Gastrocnemius medialis (tissue), 4 donors: ENCODE data around the gene PDIA6. TPM values are rescaled to one million over a fixed set of nuclear protein-coding genes. Genes with fewer than 3 reads are reported as not detected.

Experiments
- ATAC-seq, 2 donors: fragments of 150-250 bp; one replicate each; pipeline ENCODE4 v1.9.1; 2016
- DNase-seq, 2 donors: peaks; one replicate each; pipeline ENCODE4 v3.0.0-alpha.2; 2019
- H3K27ac ChIP-seq, 4 donors: fragments of 200-600 bp; sonication (generic); 1 replicate in 1 of 4; 2 replicates in 3 of 4; pipeline ENCODE4 v1.5.1; 2016 to 2018; ENCODE audit warnings: mild to moderate bottlenecking in 2 of 4, moderate library complexity in 1 of 4
- H3K27me3 ChIP-seq, 3 donors: fragments of 200-600 bp; sonication (generic) in 2 of 3; 1 replicate in 1 of 3; 2 replicates in 2 of 3; pipeline versions ENCODE4 v1.5.1 to v1.6.0; 2016 to 2019; ENCODE audit warnings: mild to moderate bottlenecking in 1 of 3, moderate library complexity in 1 of 3
- H3K36me3 ChIP-seq, 2 donors: fragments of 200-600 bp; sonication (generic) in 1 of 2; one replicate each; pipeline ENCODE4 v1.5.1; 2017 to 2018
- H3K4me1 ChIP-seq, 2 donors: fragments of 200-600 bp; sonication (generic) in 1 of 2; one replicate each; pipeline ENCODE4 v1.5.1; 2016 to 2017; ENCODE audit warnings: mild to moderate bottlenecking in 2 of 2
- H3K4me3 ChIP-seq, 4 donors: fragments of 200-600 bp; sonication (generic) in 3 of 4; 1 replicate in 1 of 4; 2 replicates in 3 of 4; pipeline ENCODE4 v1.5.1; 2016 to 2019; ENCODE audit warnings: mild to moderate bottlenecking in 2 of 4
- H3K9me3 ChIP-seq, 3 donors: fragments of 200-600 bp; sonication (generic) in 2 of 3; 1 replicate in 1 of 3; 2 replicates in 2 of 3; pipeline ENCODE4 v1.5.1; 2016 to 2019
- CTCF ChIP-seq, 5 experiments: fragments of 450-650 bp in 3 of 5; fragments of 200-600 bp in 2 of 5; sonication (generic) in 2 of 5; IDR thresholded peaks in 4 of 5; conservative IDR thresholded peaks in 1 of 5; 1 replicate in 4 of 5; 2 replicates in 1 of 5; pipeline ENCODE4 v1.5.1; 2016 to 2019; ENCODE audit warnings: antibody characterized with exemption in 5 of 5, mild to moderate bottlenecking in 3 of 5, moderate library complexity in 3 of 5
- POLR2A ChIP-seq, 2 donors: fragments of 450-650 bp; IDR thresholded peaks; one replicate each; pipeline ENCODE4 v1.6.1; 2017; ENCODE audit warnings: antibody characterized with exemption in 2 of 2, mild to moderate bottlenecking in 2 of 2, moderate library complexity in 2 of 2
- in situ Hi-C, 4 donors: fragments of 200-750 bp; cut with MboI; loops; one replicate each; pipeline versions ENCODE4 v1.15.0 to v1.8.0; 2017; ENCODE audit warnings: low sequenced_read_pairs in 4 of 4
- intact Hi-C: fragments of 100-400 bp; cut with DNase I; formaldehyde crosslinking; loops from one replicate; pipeline ENCODE4 v1.15.1; 2023; ENCODE audit warnings: low total_unique reads
- total RNA-seq, 4 donors: library from RNA; depleted of rRNA; stranded (reverse); fragments of >200 nt; gene quantifications; one replicate each; pipeline versions ENCODE4 v1.1.0 to v1.2.3, GENCODE V29; 2016

PDIA6 gene
- total RNA-seq, 4 donors from 2014 or later = 32.0 to 72.4 (median 54.2) TPM

GRCh38 chr2:10733566-10733925, 79.0 kb downstream of the PDIA6 start:
- intact Hi-C loops (no loop called here), in situ Hi-C loops (no loop called here)
- TF ChIP-seq POLR2A (IDR thresholded peaks at IDR 0.05) (no peak), CTCF (IDR thresholded peaks at IDR 0.05 in 4 of 5, conservative IDR thresholded peaks at IDR 0.05 in 1 of 5) (no peak)
- Histone ChIP-seq H3K27ac (no peak overlapping the region), H3K9me3 (no peaks in the 10 kb centered on the region), H3K4me1 (no peaks in the 10 kb centered on the region), H3K36me3 (no peaks in the 10 kb centered on the region), H3K4me3 (no peak overlapping the region), H3K27me3 (no peaks in the 10 kb centered on the region)
- ATAC-seq (no peak), DNase-seq (no peak)

Other genes starting within 250 kb of the PDIA6 start
- 10 to 100 TPM; 22.6 to 44.6 (median 29.5) TPM for gene NOL10, start 122.8 kb downstream of the PDIA6 start, total RNA-seq
- gene ATP6V1C2, start 91.2 kb downstream of the PDIA6 start, total RNA-seq = not detected
- gene KCNF1, start 99.1 kb upstream of the PDIA6 start, total RNA-seq = not detected